GM12875 (cell line): ENCODE results near the gene SV2C.

Experiments
- H3K4me3 ChIP-seq: one replicate; pipeline ENCODE4 v1.5.1; 2011; ENCODE audit warnings: low read depth, low read length, control low read depth
- CTCF ChIP-seq: IDR thresholded peaks from 2 replicates; pipeline ENCODE4 v1.5.1; 2011; ENCODE audit warnings: low read depth, mild to moderate bottlenecking, control low read depth, inconsistent platforms, low read length, moderate library complexity, borderline replicate concordance; ENCODE audit not compliant: insufficient read depth

SV2C gene

GRCh38 chr5:76337953-76338451, 254.8 kb downstream of the SV2C start:
- TF ChIP-seq CTCF: peak; percentile 57
- H3K4me3 ChIP-seq: no peak overlapping the region

DNA sequence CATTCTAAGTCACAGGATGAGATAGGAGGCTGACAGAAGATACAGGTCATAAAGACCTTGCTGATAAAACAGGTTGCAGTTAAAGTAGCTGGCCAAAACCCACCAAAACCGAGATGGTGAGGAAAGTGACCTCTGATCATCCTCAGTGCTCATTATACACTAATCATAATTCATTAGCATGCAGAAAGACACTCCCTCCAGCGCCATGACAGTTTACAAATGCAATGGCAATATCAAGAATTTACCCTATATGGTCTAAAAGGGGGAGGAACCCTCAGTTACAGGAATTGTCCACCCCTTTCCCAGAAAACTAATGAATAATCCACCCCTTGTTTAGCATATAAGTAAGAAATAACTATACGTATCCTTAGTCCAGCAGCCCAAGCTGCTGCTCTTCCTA, 256.7 kb downstream of the SV2C start:
- no peak overlapping the region for H3K4me3 ChIP-seq
- no peak for TF ChIP-seq CTCF

- no peak overlapping the region for H3K4me3 ChIP-seq
- no peak for TF ChIP-seq CTCF
Measured at GRCh38 chr5:76341651-76342334, 258.6 kb downstream of the SV2C start.

DNA sequence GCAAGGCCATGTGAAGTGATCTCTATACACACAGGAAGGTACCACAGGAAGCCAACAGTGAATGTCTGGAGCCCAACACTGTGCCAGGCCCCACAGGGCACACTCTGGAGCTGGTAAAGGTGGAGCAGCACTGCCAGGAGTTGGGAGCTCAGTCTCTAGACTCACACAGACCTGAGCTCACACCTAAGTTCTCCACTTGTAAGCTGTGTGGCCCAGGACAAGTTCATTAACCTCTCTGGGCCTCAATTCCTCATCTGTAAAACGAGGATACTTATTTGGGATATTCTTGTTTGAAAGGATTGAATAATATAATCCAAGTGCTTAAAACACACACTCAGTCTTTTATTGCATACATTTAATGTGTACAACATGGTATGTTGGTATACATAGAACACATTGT, 259.3 kb downstream of the SV2C start:
- no peak for TF ChIP-seq CTCF
- no peak overlapping the region for H3K4me3 ChIP-seq

GRCh38 chr5:76345582-76345981, 262.4 kb downstream of the SV2C start:
- H3K4me3 ChIP-seq: no peak overlapping the region
- no peak for TF ChIP-seq CTCF

DNA sequence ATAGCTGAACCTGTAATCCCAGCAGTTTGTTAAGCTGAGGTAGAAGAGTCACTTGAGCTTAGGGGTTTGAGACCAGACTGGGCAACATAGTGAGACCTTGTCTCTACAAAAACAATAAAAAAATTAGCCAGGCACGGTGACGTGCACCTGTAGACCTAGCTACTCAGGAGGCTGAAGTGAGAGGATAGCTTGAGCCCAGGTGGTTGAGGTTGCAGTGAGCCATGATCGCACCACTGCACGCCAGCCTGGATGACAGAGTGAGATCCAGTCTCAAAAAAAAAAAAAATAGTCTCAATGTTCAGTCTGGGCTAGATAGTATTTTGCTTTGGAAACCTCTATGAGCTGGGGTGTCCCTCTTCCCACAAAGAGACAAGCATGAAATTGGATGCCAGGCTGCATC, 268.0 kb downstream of the SV2C start:
- no peak for TF ChIP-seq CTCF
- H3K4me3 ChIP-seq: no peak overlapping the region

GRCh38 chr5:76351577-76351976, 268.4 kb downstream of the SV2C start:
- no peak overlapping the region for H3K4me3 ChIP-seq
- TF ChIP-seq CTCF: no peak
